GM18498 (cell line): ENCODE data around the gene WRNIP1.
"Not testable (repeated sequence)": the region's sequence is repeated elsewhere in the genome, so short reads cannot be mapped to it uniquely, and the experiment has no call there.

ENCODE experiments used
- ATAC-seq: cut with Tn5 transposase; IDR thresholded peaks from one replicate; pipeline ENCODE4 v1.9.1; 2021; ENCODE audit warnings: mild to moderate bottlenecking, moderate library complexity; ENCODE audit not compliant: unreplicated experiment

The WRNIP1 gene

DNA sequence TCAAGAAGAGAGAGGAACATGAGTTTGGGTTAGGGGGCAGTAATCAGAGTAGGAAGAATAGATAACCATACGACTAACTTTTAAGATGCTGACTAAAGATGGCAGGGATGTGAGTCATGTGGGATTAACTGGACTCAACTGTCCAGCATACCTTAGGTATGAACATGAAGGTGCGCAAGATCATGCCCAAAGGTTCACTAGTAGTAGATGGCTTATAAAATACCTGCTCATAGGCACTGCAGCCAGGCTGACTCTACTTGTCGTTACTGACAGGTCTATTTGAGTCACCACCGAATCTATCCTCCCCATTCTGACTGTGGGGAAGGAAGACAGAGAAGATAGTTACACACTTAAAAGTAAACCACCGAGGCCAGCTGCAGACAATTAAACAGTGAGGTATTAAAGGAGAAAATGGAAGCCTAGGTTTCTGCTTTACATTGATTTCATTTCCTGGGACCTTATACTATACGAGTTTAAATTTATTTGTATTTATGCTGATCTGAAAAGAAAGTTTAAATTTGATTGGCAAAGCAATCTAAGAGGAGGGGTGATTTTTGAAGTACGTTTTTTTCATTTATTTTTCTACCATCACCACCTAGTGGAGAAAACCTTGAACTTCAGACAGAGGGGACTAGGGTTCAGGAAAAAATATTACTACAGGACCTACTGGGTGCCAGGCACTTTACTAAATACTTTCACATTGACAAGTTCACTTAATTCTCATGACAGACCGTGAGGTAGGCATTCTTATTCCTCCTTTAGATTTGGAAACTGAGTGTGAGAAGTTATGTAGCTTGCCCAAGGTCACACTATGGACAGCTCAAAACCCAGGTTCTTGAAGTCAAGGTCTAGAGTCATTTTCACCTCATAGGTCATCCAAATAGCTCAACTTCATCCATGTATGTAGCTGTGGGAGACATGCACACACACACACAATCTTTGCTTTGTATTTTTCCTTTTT is 4.0 kb upstream of the WRNIP1 start:
- ATAC-seq, result no peak

DNA sequence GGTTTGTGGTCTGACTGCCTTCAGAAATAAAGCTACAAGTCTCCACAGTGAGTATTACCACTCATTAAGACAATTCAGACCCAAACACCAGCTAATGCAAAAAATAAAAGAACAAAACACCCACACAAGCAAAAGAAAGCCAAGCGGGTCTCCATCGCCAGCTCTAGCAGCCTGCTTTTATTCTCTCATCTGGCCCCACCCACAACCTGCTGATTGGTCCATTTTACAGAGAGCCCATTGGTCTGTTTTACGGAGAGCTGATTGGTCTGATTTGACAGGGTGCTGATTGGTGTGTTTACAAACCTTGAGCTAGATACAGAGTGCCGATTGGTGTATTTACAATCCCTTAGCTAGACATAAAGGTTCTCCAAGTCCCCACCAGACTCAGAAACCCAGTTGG is 2.3 kb upstream of the WRNIP1 start:
- not testable (repeated sequence) for ATAC-seq

DNA sequence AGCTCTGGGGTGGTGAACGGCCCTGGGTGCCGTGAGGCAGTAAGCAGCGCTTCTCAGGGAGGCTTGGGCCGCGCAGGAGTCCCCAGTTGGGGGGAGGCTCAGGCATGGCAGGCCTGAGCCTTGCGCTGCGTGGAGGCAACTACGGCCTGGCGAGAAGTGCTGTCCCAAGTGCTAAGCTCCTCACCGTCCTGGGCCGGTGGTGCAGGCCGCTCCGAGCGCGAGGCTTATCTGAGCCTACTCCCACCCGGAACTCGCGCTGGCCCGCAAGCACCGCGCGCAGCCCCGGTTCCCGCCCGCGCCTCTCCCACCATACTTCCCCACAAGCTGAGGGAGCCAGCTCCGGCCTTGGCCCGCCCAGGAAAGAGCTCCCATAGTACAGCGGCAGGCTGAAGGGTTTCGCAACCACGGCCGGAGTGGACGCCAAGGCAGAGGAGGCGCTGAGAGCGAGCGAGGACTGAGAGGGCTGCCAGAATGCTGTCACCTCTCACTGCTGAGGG is 1.8 kb upstream of the WRNIP1 start:
- no peak for ATAC-seq

DNA sequence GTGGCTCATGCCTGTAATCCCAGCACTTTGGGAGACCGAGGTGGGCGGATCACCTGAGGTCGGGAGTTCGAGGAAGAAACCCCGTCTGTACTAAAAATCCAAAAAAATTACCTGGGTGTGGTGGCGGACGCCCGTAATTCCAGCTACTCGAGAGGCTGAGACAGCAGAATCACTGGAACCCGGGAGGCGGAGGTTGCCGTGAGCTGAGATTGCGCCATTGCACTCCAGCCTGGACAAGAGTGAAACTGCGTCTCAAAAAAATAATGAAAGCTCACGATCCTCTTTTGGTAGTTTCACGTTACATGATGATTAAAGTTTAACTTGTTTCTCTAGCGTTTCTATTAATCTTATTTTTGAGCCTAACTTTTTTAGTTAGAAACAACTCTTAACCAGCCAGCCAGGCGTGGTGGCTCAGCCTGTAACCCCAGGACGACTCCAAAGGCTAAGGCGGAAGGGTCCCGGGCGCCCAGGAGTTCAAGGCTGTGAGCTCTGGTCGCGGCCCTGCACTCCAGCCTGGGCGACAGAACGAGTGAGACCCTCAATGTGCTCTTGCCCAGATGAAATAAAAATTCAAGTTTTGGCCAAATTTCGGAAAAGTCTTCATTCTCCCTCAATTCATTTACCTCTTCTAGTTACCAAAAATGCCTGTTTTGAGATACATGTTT is 1.2 kb upstream of the WRNIP1 start:
- ATAC-seq, result no peak

DNA sequence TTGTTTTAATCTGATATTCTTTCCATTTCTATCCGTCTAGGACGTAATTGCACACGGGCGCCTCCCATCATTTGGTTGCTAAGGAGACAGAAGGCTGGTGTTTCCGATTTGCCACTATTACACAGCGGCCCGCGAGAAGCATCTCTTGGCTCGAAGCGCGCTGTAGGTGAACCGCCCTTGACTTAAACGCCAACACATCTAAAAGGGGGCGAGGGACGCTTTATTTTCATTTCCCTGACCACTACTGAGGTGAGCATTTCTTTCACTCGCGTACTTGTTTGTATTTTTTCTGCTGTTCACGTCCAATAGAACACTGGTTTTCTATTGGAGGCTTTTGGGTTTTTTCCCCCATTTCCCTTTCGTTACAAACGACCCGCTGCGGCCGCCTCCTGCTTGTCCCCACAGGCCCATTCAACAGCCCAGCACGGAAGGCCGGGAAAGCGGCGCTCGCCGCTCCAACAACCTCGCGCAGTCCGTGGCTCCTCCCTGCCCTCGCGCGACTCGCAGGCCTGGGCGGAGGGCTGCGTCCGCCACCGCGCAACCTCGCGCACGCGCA is 505 bp upstream of the WRNIP1 start:
- peak; percentile 59 for ATAC-seq

DNA sequence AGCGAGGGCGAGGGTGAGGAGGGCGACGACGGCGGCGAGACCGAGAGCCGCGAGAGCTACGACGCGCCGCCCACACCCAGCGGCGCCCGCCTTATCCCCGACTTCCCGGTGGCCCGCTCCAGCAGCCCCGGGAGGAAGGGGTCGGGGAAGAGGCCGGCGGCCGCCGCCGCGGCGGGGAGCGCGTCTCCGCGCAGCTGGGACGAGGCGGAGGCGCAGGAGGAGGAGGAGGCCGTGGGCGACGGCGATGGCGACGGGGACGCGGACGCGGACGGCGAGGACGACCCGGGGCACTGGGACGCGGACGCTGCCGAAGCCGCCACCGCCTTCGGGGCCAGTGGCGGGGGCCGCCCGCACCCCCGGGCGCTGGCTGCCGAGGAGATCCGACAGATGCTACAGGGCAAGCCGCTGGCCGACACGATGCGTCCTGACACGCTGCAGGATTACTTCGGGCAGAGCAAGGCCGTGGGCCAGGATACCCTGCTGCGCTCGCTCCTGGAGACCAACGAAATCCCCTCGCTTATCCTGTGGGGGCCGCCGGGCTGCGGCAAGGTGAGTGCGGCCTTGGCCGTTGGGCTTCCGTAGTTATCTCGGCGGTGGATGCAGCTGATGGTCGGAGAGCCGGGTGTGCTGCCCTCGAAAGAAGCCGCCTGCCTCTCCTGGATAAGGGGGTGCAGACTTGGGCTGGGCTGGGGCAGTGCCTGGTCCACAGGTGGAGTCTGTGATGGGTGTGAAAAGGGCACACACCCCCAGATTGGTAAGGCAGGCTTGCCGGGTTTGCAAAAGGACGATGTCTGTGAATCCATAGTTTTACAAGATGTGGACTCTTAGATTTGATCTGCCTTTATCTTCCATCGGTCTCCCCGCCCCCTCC is 938 bp downstream of the WRNIP1 start:
- peak; percentile 2 for ATAC-seq

DNA sequence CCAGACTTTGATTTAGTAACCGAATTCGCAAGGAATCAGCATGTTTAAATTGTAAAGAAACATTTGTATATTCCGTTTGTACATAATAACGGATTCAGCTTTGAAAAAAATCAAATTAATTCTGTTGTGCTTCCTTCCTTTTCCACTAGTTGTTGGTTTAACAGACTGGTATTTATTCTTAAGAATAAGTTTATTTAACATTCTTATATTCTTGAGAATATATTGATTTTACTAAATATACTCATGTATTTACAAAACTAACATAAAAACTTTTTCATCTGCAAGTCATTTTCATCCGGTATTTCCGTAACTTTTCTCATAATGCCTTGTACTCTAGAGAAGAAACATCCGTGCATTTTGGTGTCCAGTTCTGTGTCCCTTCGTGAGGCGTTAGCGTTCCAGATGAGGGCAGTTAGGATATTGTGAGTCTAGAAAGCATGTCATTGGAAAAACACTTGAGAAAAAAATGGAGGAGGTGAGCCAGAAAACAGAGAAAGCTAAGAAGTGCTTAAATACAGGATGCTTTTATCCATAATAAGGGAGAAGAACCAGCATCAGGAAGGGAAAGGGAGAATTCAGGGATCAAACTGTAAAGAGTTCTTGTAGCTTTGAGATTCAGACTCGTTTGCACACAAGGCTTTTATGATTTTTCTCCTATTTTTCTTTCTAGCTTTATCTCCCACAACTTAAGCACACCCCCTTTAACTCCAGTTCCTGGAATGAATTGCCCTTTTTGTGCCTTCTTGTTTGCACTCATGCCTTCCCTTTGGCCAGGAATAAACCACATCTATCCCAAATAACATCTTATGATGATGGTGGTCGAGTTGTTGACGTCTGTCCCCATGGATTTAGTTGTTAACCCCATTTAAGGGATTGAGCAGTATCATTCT is 1.8 kb downstream of the WRNIP1 start:
- no peak for ATAC-seq

DNA sequence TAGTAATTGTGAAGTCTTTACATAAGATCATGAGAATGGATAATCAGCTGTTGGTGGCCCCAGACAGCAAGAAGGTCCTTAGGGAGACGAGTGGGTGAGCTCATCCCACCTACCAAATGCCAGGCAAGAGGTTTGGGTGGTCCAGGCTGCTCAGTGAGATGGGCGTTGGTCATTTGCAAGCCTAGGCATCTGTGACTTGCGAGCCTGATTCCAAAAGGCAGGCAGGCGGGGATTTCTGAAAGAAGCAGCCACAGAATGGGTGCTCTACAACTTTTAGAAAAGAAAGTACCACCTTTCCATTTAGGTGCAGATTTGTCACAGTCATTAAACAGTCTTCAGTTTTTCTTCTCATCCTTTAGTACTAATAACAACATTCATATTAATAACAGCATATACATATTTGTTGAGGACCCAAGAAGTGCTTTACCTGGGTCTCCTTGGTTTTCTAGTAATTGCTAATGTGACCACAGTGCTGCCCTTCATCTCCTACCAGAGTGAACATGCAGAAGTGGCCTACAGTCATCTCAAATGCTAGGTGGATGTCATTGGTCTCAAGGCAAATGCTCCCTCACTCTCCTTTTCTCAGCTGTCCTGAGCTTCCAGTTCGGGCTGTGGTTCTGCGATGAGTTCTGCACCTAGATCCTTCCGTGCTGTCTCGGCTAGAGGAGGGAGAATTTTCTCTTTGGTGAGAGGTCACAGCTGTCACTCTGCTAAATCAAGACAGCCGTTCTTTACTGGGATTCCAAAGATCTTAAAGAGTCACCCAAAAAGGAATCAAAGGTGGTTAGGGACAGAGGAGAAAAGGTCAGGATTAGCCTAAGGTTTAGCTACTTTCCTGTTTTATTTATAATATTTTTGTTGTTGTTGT is 2.7 kb downstream of the WRNIP1 start:
- no peak for ATAC-seq

DNA sequence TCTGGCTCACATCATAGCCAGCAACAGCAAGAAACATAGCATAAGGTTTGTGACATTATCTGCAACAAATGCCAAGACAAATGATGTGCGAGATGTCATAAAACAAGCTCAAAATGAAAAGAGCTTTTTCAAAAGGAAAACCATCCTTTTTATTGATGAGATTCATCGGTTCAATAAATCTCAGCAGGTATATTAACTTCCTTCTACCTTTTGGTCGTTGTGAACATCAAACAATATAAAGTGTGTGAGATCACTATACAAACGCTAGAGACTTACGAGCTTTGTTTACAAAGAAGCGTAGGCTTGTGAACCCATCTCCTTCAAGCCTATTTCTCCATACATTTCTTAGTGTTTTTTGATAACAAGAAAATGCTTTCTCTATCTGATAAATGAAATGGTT is 3.5 kb downstream of the WRNIP1 start:
- no peak for ATAC-seq

DNA sequence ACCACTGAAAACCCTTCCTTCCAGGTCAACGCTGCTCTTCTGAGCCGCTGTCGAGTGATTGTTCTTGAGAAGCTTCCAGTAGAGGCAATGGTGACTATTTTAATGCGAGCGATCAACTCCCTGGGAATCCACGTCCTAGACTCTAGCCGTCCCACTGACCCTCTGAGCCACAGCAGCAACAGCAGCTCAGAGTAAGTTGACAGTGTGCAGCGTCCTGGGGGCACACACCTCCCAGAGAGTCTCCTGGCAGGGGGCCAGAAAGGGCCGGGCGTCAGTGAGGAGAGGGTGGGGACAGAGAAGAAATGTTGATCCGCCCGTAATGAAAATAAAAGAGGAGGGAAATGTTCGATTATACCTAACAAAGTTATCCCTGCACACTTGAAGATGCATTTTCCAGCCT is 5.0 kb downstream of the WRNIP1 start:
- ATAC-seq, result no peak

DNA sequence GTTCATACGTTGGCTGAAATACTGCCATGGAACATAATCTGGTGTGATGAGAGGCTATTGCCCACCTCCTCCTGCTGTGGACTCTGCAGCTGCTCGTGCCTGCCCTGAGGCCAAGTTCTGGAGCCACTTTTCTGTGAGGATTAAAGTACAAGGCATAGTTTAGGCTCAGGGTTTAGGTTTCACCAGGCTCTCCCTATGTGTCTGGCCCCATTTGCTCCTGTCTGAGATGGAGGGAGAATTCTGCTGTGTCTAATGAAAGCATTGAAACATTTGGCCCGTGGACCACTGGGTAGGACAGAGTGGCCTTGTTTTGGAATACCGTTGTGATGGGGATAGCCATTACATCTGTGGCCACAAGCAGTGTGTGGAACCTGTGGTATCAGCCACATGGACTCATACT is 5.9 kb downstream of the WRNIP1 start:
- no peak for ATAC-seq

DNA sequence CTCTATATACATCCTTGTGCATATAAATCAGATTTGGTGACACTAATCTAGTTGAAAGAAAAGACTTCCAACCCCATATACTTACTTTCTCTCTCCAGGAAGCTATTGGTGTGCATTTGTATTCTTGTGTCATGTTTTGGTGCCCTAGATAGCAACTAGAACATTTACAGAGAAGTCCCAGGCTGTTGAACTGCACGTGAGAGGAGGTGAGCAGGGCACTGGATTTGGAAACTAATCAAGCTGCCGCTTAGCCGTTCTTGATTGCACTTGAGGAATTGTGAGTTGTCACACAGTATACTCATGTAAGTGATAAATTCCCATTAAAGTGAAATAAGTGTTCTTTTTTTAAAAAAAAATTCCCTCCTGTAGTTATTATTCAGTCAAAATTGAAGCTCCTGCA is 7.6 kb downstream of the WRNIP1 start:
- no peak for ATAC-seq

DNA sequence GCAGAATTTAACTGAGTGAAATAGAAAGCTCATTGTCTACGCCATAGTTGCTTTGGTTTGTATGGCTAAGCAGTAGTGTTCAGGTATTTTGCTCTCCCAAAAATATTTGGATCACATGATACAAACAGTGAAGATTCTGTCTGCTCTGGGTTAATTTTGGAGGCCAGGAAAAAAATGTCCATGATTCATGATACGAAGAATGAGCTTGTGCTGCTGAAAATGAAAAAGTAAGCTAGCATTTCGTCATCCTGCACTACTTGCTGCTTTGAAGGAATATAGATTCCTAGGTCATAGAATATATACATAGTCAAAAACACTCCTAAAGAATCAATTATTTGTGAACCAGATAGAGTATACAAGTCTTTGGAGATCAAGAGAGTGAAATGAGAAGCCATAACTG is 8.3 kb downstream of the WRNIP1 start:
- ATAC-seq, result no peak

DNA sequence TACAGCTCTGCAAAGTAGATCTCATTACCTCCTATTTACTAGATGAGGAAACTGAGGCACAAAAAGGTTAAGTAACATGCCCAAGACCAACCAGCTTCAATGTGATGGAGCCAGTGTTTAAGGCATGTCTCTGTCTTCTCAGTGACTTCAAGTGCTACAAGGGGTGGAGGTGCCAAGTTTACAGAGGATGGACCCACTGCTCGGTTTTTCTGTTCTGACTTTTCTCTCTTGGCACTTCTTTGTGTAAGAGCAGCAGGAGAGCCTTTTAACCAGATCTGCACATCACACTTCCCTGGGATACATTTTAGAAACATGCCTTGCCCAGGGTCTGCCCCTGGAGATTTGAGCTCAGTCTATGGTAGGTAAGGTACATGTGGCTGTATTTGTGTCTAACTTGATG is 9.8 kb downstream of the WRNIP1 start:
- no peak for ATAC-seq

DNA sequence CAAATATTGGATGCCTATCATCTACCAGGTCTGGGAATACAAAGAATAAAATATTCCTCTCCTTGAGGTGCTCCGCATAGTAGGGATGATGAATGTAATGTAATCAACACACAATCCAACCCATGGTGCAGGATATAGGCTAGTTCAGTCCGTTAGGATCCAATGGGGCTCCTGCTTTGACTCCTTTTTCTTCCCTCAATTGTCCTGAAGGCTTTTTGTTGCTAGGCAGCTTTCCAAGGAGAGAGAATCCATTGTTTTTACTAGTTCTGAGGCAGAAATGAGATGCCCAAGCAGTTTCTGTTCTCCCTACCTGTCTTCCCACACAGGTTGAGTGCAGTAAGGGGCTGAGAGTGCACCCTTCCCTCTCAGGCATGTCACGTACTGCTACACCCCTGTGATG is 12.1 kb downstream of the WRNIP1 start:
- no peak for ATAC-seq

DNA sequence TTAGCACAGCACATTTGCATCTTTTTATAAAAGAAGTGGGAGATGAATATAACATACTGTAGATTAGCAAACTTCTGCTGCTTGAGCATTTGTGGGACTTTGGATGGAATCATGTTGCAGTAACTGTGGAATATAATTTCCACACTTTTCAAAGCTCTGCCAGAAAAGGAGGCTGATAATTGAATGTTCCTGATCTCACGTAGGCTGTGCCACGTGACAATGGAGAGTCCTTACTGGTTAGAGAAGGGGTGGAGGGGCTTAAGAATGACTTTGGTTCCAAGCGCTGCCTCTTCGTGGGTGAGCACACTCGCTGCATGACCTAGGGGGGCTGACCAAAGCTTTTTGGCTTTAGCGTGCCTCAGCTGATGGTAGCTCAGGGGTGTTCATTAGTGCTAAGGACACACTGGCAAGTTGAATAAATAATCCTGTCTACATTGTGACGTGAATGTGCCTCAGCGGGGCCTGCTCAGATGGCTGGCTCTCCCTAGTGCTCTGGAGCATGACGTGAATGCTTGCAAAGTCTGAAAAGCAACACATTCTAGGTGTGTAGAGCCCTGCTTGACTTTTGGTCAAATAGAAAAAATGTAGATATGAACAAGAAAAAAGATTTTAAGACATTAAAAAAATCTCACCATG is 15.0 kb downstream of the WRNIP1 start:
- ATAC-seq, result no peak

DNA sequence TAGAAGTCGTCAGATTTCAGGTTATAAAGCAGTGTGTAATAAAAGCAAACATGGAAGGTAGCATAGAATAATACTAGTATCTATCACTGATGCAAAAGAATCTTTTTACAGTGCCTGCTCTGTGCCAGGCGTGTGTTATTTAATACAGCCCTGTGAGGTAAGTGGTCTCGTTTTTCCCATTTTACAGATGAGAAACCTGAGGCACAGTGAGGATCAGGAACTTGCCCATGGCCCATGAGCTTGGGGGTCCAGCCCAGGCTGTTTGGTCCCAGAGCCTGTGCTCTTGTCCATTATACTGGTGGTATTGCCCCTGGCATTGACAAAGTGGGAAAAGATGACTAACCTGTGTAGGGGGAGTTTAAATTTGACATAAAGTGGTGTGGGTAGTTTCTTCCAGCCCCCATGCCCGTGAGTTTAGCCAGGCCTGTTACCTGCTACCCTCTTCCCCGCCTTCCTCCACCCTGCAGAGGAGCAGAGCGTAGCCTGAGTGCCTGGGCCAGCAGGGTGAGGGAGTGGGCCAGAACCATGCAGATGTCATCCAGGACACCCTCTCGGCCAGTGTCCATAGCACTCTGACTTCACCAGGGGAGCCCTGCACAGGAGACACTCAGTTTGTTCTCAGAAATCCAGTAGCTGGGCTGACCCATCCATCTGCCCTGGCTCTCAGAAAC is 16.6 kb downstream of the WRNIP1 start:
- no peak for ATAC-seq

DNA sequence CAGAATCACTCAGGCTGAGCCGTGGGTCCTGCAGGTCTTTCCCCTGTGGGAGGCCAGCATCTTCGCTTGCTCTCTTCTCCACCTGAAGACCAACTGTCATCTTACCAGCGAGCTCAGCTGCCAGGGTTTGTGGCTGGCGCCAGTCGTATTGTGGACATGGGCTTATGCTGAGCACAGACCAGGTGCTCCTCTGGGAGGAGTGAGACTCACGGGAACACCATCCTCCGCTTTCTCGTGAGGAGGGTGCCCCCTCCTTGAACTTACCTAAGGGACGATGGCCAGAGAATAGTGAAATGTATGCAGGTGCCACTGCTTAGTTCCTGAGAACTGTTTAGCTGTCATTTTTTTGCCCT is 17.1 kb downstream of the WRNIP1 start:
- ATAC-seq, result no peak
